ENCODE measurements around the gene APC2. TPM values are rescaled to one million over a fixed set of nuclear protein-coding genes. Genes with fewer than 3 reads are reported as not detected.
"Not testable (repeated sequence)": the region's sequence is repeated elsewhere in the genome, so short reads cannot be mapped to it uniquely, and the experiment has no call there.

Gene APC2
- total and polyA plus RNA-seq, 10 donors: 0.02 to 0.56 (median 0.14) TPM

DNA sequence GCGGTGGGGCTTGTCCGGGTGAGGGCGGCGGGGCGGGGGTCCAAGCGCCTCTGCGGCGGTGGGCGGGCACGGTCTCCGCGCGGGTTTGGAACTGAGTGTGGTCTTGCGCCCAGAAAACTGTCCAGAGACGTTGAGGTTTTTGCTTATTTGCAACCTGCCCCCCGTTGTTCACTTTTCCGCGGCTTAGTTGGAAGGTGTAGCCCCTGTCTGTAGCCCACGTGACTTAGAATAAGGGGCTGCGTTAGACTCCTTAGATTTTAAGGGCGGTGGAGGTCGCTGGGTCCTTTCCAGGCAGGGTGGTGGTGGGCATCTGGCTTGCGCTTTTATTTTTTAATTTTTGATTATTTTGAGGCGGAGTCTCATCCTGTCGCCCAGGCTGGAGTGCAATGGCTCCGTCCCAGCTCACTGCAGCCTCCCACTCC, 11.0 kb upstream of the APC2 start:
- Histone ChIP-seq H3K4me3 (peak overlapping the region; percentile 61 to 97 (median 76)), H3K36me3 (peaks cover 9 to 67% (median 47%) of the 10 kb centered on the region in 6 donors), H3K27me3 (replicated peaks in 1 of 7) (no peaks in the 10 kb centered on the region), H3K4me1 (peaks cover 15 to 59% (median 32%) of the 10 kb centered on the region in 6 donors), H3K27ac (peak overlapping the region in 7 of 8 donors; percentile 90 to 97 (median 92)), H3K9me3 (no peaks in the 10 kb centered on the region)
- TF ChIP-seq, protein P1, sequence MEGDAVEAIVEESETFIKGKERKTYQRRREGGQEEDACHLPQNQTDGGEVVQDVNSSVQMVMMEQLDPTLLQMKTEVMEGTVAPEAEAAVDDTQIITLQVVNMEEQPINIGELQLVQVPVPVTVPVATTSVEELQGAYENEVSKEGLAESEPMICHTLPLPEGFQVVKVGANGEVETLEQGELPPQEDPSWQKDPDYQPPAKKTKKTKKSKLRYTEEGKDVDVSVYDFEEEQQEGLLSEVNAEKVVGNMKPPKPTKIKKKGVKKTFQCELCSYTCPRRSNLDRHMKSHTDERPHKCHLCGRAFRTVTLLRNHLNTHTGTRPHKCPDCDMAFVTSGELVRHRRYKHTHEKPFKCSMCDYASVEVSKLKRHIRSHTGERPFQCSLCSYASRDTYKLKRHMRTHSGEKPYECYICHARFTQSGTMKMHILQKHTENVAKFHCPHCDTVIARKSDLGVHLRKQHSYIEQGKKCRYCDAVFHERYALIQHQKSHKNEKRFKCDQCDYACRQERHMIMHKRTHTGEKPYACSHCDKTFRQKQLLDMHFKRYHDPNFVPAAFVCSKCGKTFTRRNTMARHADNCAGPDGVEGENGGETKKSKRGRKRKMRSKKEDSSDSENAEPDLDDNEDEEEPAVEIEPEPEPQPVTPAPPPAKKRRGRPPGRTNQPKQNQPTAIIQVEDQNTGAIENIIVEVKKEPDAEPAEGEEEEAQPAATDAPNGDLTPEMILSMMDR (IDR thresholded peaks at IDR 0.05 in 8 of 11, conservative IDR thresholded peaks at IDR 0.05 in 3 of 11): no peak
- TF ChIP-seq POLR2AphosphoS5 (IDR thresholded peaks at IDR 0.05): no peak
- WGBS, 5 donors: 0 to 2% (median 1%) methylated on average over 20 to 26 of the region's 26 CpGs
- intact Hi-C loops (cut with DNase I; ENCODE audit: low total_unique reads): no loop called here
- no peak for DNase-seq

DNA sequence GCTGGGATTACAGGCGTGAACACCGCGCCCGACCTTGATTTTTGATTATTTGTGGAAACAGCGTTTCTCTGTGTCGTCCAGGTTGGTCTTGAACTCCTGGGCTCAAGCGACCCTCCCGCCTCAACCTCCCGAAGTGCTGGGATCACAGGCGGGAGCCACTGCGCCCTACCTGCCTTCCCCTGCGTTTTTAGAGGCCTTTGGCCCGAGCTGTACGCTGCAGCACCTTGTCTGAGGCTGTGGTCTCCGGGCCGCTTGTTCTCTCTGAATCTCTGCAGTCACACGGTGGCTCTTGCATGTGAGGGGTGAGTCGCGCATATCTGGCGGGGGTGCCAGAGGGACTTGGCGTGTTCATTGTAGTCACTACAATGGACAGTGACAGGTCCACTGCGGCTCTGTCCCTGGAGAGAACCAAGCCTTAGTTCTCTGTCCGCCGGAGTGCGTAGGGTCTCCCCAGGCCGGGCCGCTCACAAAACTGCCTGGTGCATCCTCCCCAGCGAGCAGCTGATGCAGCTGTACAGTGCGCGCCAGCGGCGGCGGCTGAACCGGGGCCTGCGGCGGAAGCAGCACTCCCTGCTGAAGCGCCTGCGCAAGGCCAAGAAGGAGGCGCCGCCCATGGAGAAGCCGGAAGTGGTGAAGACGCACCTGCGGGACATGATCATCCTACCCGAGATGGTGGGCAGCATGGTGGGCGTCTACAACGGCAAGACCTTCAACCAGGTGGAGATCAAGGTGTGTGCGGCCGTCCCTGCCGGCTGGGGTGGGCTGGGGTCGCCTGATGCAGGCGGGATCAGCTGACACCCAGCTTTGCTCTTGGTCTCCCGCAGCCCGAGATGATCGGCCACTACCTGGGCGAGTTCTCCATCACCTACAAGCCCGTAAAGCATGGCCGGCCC, 10.2 kb upstream of the APC2 start:
- Histone ChIP-seq H3K27ac (peak overlapping the region in 4 of 8 donors; percentile 90 to 97 (median 92)), H3K4me1 (peaks cover 16 to 59% (median 38%) of the 10 kb centered on the region in 6 donors), H3K4me3 (peak overlapping the region; percentile 61 to 97 (median 76)), H3K36me3 (peaks cover 9 to 58% (median 39%) of the 10 kb centered on the region in 6 donors)
- WGBS, 5 donors: 76 to 87% (median 81%) methylated on average over 28 to 57 of the region's 57 CpGs
- H3K9me3 ChIP-seq; intact Hi-C loops (cut with DNase I; ENCODE audit: low total_unique reads); H3K27me3 ChIP-seq (replicated peaks in 1 of 7); DNase-seq: not testable (repeated sequence)
- TF ChIP-seq POLR2AphosphoS5 (IDR thresholded peaks at IDR 0.05): peak in 1 of 3 donors; percentile 36

DNA sequence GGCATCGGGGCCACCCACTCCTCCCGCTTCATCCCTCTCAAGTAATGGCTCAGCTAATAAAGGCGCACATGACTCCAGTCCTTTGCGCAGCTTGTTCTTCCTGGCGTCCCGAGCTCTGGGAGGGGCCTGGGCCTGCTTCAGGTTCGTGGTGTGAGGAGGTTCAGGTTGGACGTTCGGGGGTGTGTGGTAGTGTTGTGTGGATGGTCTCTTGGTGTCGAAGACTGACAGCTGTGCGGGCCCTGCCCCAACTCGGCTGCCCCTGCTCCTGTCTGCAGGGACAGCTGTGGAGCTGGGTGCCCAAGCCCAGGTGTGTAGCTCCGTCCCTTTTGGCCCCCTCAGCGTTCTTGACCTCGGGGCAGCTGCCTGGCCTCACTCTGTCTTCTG, 9.5 kb upstream of the APC2 start:
- intact Hi-C loops (cut with DNase I; ENCODE audit: low total_unique reads): no loop called here
- Histone ChIP-seq H3K27me3 (replicated peaks in 1 of 7) (peaks cover 0 to 9% (median 2%) of the 10 kb centered on the region in 7 donors), H3K27ac (peak overlapping the region in 1 of 8 donors; percentile 4), H3K4me3 (peak overlapping the region in 1 of 8 donors; percentile 83), H3K36me3 (peaks cover 9 to 52% (median 34%) of the 10 kb centered on the region in 6 donors), H3K9me3 (no peaks in the 10 kb centered on the region), H3K4me1 (peaks cover 22 to 59% (median 45%) of the 10 kb centered on the region in 6 donors)
- DNase-seq: no peak
- TF ChIP-seq POLR2A (IDR thresholded peaks at IDR 0.05): no peak
- TF ChIP-seq, protein P1 (IDR thresholded peaks at IDR 0.05 in 8 of 11, conservative IDR thresholded peaks at IDR 0.05 in 3 of 11): no peak
- TF ChIP-seq POLR2AphosphoS5 (IDR thresholded peaks at IDR 0.05): no peak
- WGBS, 5 donors: 86 to 92% (median 90%) methylated on average over 13 to 15 of the region's 15 CpGs

DNA sequence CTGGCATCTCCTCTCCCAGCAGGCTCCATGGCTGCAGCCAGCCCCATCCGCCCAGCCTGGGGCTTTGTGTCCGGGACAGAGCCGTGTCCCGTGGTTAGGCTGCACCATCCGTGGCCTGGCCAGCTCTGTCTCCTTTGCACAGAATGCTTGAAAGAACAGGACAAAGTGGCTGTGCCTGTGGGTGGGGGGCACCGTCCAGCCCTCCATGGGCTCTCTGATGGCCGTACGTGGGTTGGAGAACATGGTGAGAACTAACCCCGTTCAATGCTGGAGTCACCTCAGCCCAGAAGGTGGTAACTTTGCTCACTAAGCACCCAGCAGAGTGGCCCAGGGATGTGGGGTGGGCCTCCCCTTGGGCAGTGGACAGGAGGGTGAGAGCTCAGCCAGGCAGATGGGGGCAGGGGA, 8.9 kb upstream of the APC2 start:
- Histone ChIP-seq H3K4me3 (no peak overlapping the region), H3K27ac (no peak overlapping the region), H3K36me3 (peaks cover 9 to 46% (median 32%) of the 10 kb centered on the region in 6 donors), H3K9me3 (no peaks in the 10 kb centered on the region), H3K4me1 (peaks cover 25 to 62% (median 51%) of the 10 kb centered on the region in 6 donors), H3K27me3 (replicated peaks in 1 of 7) (peaks cover 0 to 15% (median 9%) of the 10 kb centered on the region in 7 donors)
- no peak for DNase-seq
- 91 to 94% (median 92%) methylated on average over 9 of the region's 9 CpGs for WGBS, 5 donors
- peak in 1 of 3 donors; percentile 42 for TF ChIP-seq POLR2AphosphoS5 (IDR thresholded peaks at IDR 0.05)
- TF ChIP-seq, protein P1 (IDR thresholded peaks at IDR 0.05 in 8 of 11, conservative IDR thresholded peaks at IDR 0.05 in 3 of 11): no peak
- no peak for TF ChIP-seq POLR2A (IDR thresholded peaks at IDR 0.05)
- intact Hi-C loops (cut with DNase I; ENCODE audit: low total_unique reads): no loop called here
